Vagina (tissue), 2 donors: ENCODE data around the gene PNLIPRP2. TPM values are rescaled to one million over a fixed set of nuclear protein-coding genes. Genes with fewer than 3 reads are reported as not detected.

Experiments
- DNase-seq, 2 donors: peaks; one replicate each; pipeline ENCODE4 v3.0.0-alpha.2; 2017; ENCODE audit errors: extremely low spot score in 2 of 2
- H3K27ac ChIP-seq: fragments of 200-600 bp; sonication (generic); one replicate; pipeline ENCODE4 v1.5.1; 2019
- H3K27me3 ChIP-seq: fragments of 200-600 bp; sonication (generic); one replicate; pipeline ENCODE4 v1.5.1; 2019
- H3K36me3 ChIP-seq, 2 donors: fragments of 200-600 bp; sonication (generic); one replicate each; pipeline ENCODE4 v1.5.1; 2017 to 2019
- H3K4me1 ChIP-seq: fragments of 200-600 bp; sonication (generic); one replicate; pipeline ENCODE4 v1.5.1; 2019
- H3K4me3 ChIP-seq, 2 donors: fragments of 200-600 bp; sonication (generic); 1 replicate in 1 of 2; 2 replicates in 1 of 2; pipeline ENCODE4 v1.5.1; 2016 to 2019
- H3K9me3 ChIP-seq: fragments of 200-600 bp; sonication (generic); one replicate; pipeline ENCODE4 v1.5.1; 2019
- POLR2A ChIP-seq, 2 donors: fragments of 450-650 bp; IDR thresholded peaks; one replicate each; pipeline ENCODE4 v1.6.1; 2017; ENCODE audit warnings: antibody characterized with exemption in 2 of 2, mild to moderate bottlenecking in 2 of 2, moderate library complexity in 2 of 2
- POLR2AphosphoS5 ChIP-seq, 2 donors: sonication (generic); formaldehyde crosslinking; IDR thresholded peaks; one replicate each; pipeline ENCODE4 v1.9.0; 2017; ENCODE audit warnings: antibody characterized with exemption in 2 of 2, mild to moderate bottlenecking in 2 of 2, low read depth in 1 of 2; ENCODE audit not compliant: insufficient read depth in 1 of 2
- intact Hi-C: fragments of 100-400 bp; cut with DNase I; formaldehyde crosslinking; loops from one replicate; pipeline ENCODE4 v1.15.1; 2023
- total RNA-seq: library from RNA; depleted of rRNA; stranded (reverse); fragments of >200 nt; gene quantifications from one replicate; pipeline ENCODE4 v1.2.3, GENCODE V29; 2016
- TF ChIP-seq, protein P1 (sequence below), 3 experiments: fragments of 450-650 bp in 2 of 3; fragments of 200-600 bp in 1 of 3; sonication (generic) in 1 of 3; IDR thresholded peaks; one replicate each; pipeline ENCODE4 v1.5.1; 2017 to 2019; ENCODE audit warnings: antibody characterized with exemption in 3 of 3, mild to moderate bottlenecking in 2 of 3, moderate library complexity in 2 of 3

Gene PNLIPRP2
- total RNA-seq, 1 donor from 2014 or later, result not detected

DNA sequence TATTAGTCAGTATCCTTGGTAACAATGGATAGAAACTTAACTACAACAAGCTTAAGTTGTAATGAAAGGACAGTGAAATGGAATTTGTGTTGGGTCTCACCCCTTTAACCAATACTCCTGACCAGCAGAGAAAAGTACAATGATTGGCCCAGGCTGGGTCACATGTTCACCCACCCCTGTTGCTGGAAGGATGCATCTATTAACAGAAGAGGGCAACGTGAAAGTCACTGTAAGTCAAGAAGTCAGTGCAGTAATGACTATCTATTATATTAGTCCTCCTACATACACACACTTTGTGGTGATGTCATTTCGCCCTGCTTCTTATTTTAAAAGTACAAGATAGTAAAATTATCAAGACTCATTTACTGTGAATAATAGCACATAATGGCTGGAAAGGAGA lies 16.2 kb downstream of the PNLIPRP2 start:
- H3K4me3 ChIP-seq, result no peak overlapping the region
- no peak overlapping the region for H3K27ac ChIP-seq
- DNase-seq, result no peak
- H3K27me3 ChIP-seq, result no peaks in the 10 kb centered on the region
- intact Hi-C loops, result no loop called here
- no peaks in the 10 kb centered on the region for H3K9me3 ChIP-seq
- H3K4me1 ChIP-seq, result no peaks in the 10 kb centered on the region
- no peaks in the 10 kb centered on the region for H3K36me3 ChIP-seq
- TF ChIP-seq, protein P1, sequence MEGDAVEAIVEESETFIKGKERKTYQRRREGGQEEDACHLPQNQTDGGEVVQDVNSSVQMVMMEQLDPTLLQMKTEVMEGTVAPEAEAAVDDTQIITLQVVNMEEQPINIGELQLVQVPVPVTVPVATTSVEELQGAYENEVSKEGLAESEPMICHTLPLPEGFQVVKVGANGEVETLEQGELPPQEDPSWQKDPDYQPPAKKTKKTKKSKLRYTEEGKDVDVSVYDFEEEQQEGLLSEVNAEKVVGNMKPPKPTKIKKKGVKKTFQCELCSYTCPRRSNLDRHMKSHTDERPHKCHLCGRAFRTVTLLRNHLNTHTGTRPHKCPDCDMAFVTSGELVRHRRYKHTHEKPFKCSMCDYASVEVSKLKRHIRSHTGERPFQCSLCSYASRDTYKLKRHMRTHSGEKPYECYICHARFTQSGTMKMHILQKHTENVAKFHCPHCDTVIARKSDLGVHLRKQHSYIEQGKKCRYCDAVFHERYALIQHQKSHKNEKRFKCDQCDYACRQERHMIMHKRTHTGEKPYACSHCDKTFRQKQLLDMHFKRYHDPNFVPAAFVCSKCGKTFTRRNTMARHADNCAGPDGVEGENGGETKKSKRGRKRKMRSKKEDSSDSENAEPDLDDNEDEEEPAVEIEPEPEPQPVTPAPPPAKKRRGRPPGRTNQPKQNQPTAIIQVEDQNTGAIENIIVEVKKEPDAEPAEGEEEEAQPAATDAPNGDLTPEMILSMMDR (IDR thresholded peaks at IDR 0.05), result no peak
- no peak for TF ChIP-seq POLR2AphosphoS5 (IDR thresholded peaks at IDR 0.05; ENCODE audit: insufficient read depth in 1 of 2, low read depth in 1 of 2)
- no peak for TF ChIP-seq POLR2A (IDR thresholded peaks at IDR 0.05)

- no peaks in the 10 kb centered on the region for H3K36me3 ChIP-seq
- TF ChIP-seq POLR2A (IDR thresholded peaks at IDR 0.05) (no peak), POLR2AphosphoS5 (IDR thresholded peaks at IDR 0.05; ENCODE audit: insufficient read depth in 1 of 2, low read depth in 1 of 2) (no peak)
- TF ChIP-seq, protein P1 (IDR thresholded peaks at IDR 0.05), result no peak
- no peaks in the 10 kb centered on the region for H3K4me1 ChIP-seq
- H3K4me3 ChIP-seq, result no peak overlapping the region
- DNase-seq, result no peak
- intact Hi-C loops, result no loop called here
- no peak overlapping the region for H3K27ac ChIP-seq
- H3K9me3 ChIP-seq, result no peaks in the 10 kb centered on the region
- H3K27me3 ChIP-seq, result no peaks in the 10 kb centered on the region
These were observed 17.1 kb downstream of the PNLIPRP2 start for GRCh38 chr10:116637830-116638229.

GRCh38 chr10:116646502-116646901 lies 25.7 kb downstream of the PNLIPRP2 start:
- Histone ChIP-seq H3K27me3 (no peaks in the 10 kb centered on the region), H3K9me3 (peaks cover 7% of the 10 kb centered on the region), H3K27ac (no peak overlapping the region), H3K36me3 (no peaks in the 10 kb centered on the region), H3K4me1 (no peaks in the 10 kb centered on the region), H3K4me3 (no peak overlapping the region)
- intact Hi-C loops, result no loop called here
- TF ChIP-seq, protein P1 (IDR thresholded peaks at IDR 0.05), result no peak
- TF ChIP-seq POLR2A (IDR thresholded peaks at IDR 0.05) (no peak), POLR2AphosphoS5 (IDR thresholded peaks at IDR 0.05; ENCODE audit: insufficient read depth in 1 of 2, low read depth in 1 of 2) (no peak)
- no peak for DNase-seq

DNA sequence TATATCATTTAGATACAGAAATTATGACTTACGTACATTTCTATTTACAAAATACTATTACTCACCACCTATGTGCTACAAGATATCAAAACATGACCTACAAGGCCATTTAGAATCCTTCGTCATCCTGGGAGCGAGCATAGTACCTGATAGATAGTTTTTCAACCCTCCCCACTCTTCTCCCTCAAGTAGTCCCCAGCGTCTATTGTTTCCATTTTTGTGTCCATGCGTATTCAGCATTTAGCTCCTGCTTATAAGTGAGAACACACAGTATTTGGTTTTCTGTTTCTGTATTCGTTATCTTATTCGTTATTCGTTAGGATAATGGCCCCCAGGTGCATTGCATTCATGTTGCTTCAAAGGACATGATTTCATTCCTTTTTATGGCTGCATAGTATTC lies 28.1 kb downstream of the PNLIPRP2 start:
- H3K9me3 ChIP-seq, result peaks cover 7% of the 10 kb centered on the region
- H3K27ac ChIP-seq, result no peak overlapping the region
- H3K27me3 ChIP-seq, result no peaks in the 10 kb centered on the region
- TF ChIP-seq, protein P1 (IDR thresholded peaks at IDR 0.05), result no peak
- TF ChIP-seq POLR2A (IDR thresholded peaks at IDR 0.05) (no peak), POLR2AphosphoS5 (IDR thresholded peaks at IDR 0.05; ENCODE audit: insufficient read depth in 1 of 2, low read depth in 1 of 2) (no peak)
- no peak overlapping the region for H3K4me3 ChIP-seq
- intact Hi-C loops, result no loop called here
- H3K4me1 ChIP-seq, result no peaks in the 10 kb centered on the region
- DNase-seq, result no peak
- no peaks in the 10 kb centered on the region for H3K36me3 ChIP-seq

GRCh38 chr10:116653885-116654284 lies 33.1 kb downstream of the PNLIPRP2 start:
- no peak overlapping the region for H3K4me3 ChIP-seq
- H3K9me3 ChIP-seq, result peaks cover 7% of the 10 kb centered on the region
- H3K4me1 ChIP-seq, result no peaks in the 10 kb centered on the region
- H3K27ac ChIP-seq, result no peak overlapping the region
- H3K27me3 ChIP-seq, result no peaks in the 10 kb centered on the region
- TF ChIP-seq POLR2A (IDR thresholded peaks at IDR 0.05), result no peak
- TF ChIP-seq POLR2AphosphoS5 (IDR thresholded peaks at IDR 0.05; ENCODE audit: insufficient read depth in 1 of 2, low read depth in 1 of 2), result no peak
- TF ChIP-seq, protein P1 (IDR thresholded peaks at IDR 0.05), result no peak
- no peaks in the 10 kb centered on the region for H3K36me3 ChIP-seq
- intact Hi-C loops, result no loop called here
- DNase-seq, result no peak
